ENCODE measurements around the gene POLR2J3. TPM values are rescaled to one million over a fixed set of nuclear protein-coding genes. Genes with fewer than 3 reads are reported as not detected.
A peak's percentile ranks its signal among the peaks of the same experiment; 100 is the strongest.
"Not testable (repeated sequence)": the region's sequence is repeated elsewhere in the genome, so short reads cannot be mapped to it uniquely, and the experiment has no call there.

Gene POLR2J3
- total and polyA plus RNA-seq, 4 donors, result 29.2 to 111 (median 52.3) TPM

GRCh38 chr7:102527822-102528793 is 44.3 kb downstream of the POLR2J3 start:
- WGBS (ENCODE audit: insufficient coverage), result no CpG with 5 or more reads among the region's 13 CpGs
- not testable (repeated sequence) for H3K4me3 ChIP-seq (ENCODE audit: low read depth, low read length); H3K36me3 ChIP-seq (ENCODE audit: control insufficient read depth, insufficient read depth, low read length); H3K27ac ChIP-seq (ENCODE audit: low read depth, low read length); DNase-seq (ENCODE audit: low read depth in 4 of 6, low spot score in 6 of 6); H3K9me3 ChIP-seq (ENCODE audit: control insufficient read depth, insufficient read depth, low read length); H3K27me3 ChIP-seq (ENCODE audit: control insufficient read depth, insufficient read depth, low read length); H3K4me1 ChIP-seq (ENCODE audit: control insufficient read depth, insufficient read depth, low read length)

GRCh38 chr7:102527182-102527581 is 45.2 kb downstream of the POLR2J3 start:
- not testable (repeated sequence) for DNase-seq (ENCODE audit: low read depth in 4 of 6, low spot score in 6 of 6); H3K36me3 ChIP-seq (ENCODE audit: control insufficient read depth, insufficient read depth, low read length); H3K27me3 ChIP-seq (ENCODE audit: control insufficient read depth, insufficient read depth, low read length); H3K9me3 ChIP-seq (ENCODE audit: control insufficient read depth, insufficient read depth, low read length); H3K4me1 ChIP-seq (ENCODE audit: control insufficient read depth, insufficient read depth, low read length); H3K27ac ChIP-seq (ENCODE audit: low read depth, low read length); H3K4me3 ChIP-seq (ENCODE audit: low read depth, low read length)
- no CpG with 5 or more reads among the region's 8 CpGs for WGBS (ENCODE audit: insufficient coverage)

- H3K4me1 ChIP-seq (ENCODE audit: control insufficient read depth, insufficient read depth, low read length); H3K4me3 ChIP-seq (ENCODE audit: low read depth, low read length); DNase-seq (ENCODE audit: low read depth in 4 of 6, low spot score in 6 of 6); H3K27me3 ChIP-seq (ENCODE audit: control insufficient read depth, insufficient read depth, low read length); H3K9me3 ChIP-seq (ENCODE audit: control insufficient read depth, insufficient read depth, low read length); H3K36me3 ChIP-seq (ENCODE audit: control insufficient read depth, insufficient read depth, low read length); H3K27ac ChIP-seq (ENCODE audit: low read depth, low read length): not testable (repeated sequence)
- WGBS (ENCODE audit: insufficient coverage), result no CpG with 5 or more reads among the region's 2 CpGs
Measured at GRCh38 chr7:102524803-102525202, 47.6 kb downstream of the POLR2J3 start.

DNA sequence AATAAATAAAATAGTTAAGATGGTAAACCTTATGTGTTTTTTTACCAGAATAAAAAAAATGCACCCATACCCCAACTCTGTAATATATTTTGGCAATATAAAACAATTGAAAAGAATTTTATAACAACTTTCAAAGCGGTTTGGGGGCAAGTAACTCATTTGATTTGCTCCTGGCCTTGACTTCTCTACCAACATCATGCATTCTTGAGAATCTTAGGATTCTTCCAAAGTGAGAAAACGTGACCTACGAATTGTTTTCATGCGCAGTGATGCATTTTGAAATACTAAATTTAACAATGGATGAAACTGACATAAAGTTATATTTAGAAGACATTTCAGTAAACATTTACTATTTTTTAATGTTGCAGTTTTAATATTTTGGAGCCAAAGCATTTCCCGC is 51.6 kb downstream of the POLR2J3 start:
- not testable (repeated sequence) for H3K27me3 ChIP-seq (ENCODE audit: control insufficient read depth, insufficient read depth, low read length); H3K9me3 ChIP-seq (ENCODE audit: control insufficient read depth, insufficient read depth, low read length); DNase-seq (ENCODE audit: low read depth in 4 of 6, low spot score in 6 of 6); H3K36me3 ChIP-seq (ENCODE audit: control insufficient read depth, insufficient read depth, low read length); H3K4me1 ChIP-seq (ENCODE audit: control insufficient read depth, insufficient read depth, low read length); H3K27ac ChIP-seq (ENCODE audit: low read depth, low read length); H3K4me3 ChIP-seq (ENCODE audit: low read depth, low read length)
- no CpG with 5 or more reads among the region's 5 CpGs for WGBS (ENCODE audit: insufficient coverage)

DNA sequence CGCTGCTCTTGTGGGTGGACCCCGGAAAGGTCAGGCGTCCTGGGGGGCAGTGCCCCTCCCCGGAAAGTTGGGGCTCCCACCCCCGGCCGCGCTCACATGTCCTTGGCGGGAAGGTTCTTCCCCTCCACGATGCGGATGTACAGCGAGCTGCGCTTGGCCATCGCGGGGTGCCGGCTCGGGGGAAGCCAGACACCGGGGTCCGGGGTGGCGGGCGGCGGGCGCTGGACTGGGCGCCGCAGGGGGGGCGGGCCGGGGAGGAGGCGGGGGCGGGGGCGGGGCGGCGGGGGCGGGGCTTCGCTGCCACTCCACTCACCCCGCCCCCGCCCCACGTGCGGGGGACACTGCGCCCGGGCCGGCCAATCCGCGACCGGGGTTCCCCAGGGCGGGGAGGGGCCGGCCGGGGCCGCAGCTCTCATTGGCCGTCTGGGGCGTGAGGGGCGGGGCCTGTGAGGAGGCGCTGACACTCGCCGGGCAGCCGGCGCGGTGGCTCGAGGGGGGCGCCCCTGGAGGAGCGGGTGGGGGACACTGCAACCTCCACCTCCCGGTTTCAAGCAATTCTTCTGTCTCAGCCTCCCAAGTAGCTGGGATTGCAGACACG is 54.7 kb downstream of the POLR2J3 start, which contains the start of gene RASA4B:
Gene RASA4B, minus strand, starts transcription at position 228 of the 598 bp plus-strand sequence. Its CDS starts 67 bp downstream, at position 161.
- not testable (repeated sequence) for H3K27ac ChIP-seq (ENCODE audit: low read depth, low read length); H3K27me3 ChIP-seq (ENCODE audit: control insufficient read depth, insufficient read depth, low read length); H3K4me1 ChIP-seq (ENCODE audit: control insufficient read depth, insufficient read depth, low read length); H3K9me3 ChIP-seq (ENCODE audit: control insufficient read depth, insufficient read depth, low read length); H3K36me3 ChIP-seq (ENCODE audit: control insufficient read depth, insufficient read depth, low read length)
- DNase-seq (ENCODE audit: low read depth in 4 of 6, low spot score in 6 of 6), result peak in 3 of 6 donors; percentile 7 to 47 (median 12)
- H3K4me3 ChIP-seq (ENCODE audit: low read depth, low read length), result peak within 1 kb of the TSS; percentile 26
- WGBS (ENCODE audit: insufficient coverage), result no CpG with 5 or more reads among the region's 61 CpGs

Other genes starting within 250 kb of the POLR2J3 start
- gene SPDYE6, start 216.1 kb downstream of the POLR2J3 start, total RNA-seq, result not detected
- 10 to 100 TPM in 1 of 2 donors, not detected in 1; 16.4 TPM for gene SPDYE6, start 216.1 kb downstream of the POLR2J3 start, polyA plus RNA-seq (ENCODE audit: insufficient read length in 2 of 2)
- gene PRKRIP1, start 176.2 kb downstream of the POLR2J3 start, total RNA-seq, result 10 to 100 TPM; 17.0 to 35.3 TPM
- 10 to 100 TPM; 47.0 to 57.8 TPM for gene PRKRIP1, start 176.2 kb downstream of the POLR2J3 start, polyA plus RNA-seq (ENCODE audit: insufficient read length in 2 of 2)
- gene ORAI2, start 139.0 kb downstream of the POLR2J3 start, total RNA-seq, result 10 to 100 TPM; 22.1 to 33.2 TPM
- gene ORAI2, start 139.0 kb downstream of the POLR2J3 start, polyA plus RNA-seq (ENCODE audit: insufficient read length in 2 of 2), result 10 to 100 TPM; 55.3 to 61.8 TPM
- gene ALKBH4, start 107.7 kb downstream of the POLR2J3 start, total RNA-seq, result 10 to 100 TPM in 1 of 2 donors, 1 to 10 TPM in 1; 9.6 to 17.4 TPM
- 10 to 100 TPM; 20.0 to 20.5 TPM for gene ALKBH4, start 107.7 kb downstream of the POLR2J3 start, polyA plus RNA-seq (ENCODE audit: insufficient read length in 2 of 2)
- gene LRWD1, start 107.6 kb downstream of the POLR2J3 start, total RNA-seq, result 10 to 100 TPM; 20.9 to 24.4 TPM
- 10 to 100 TPM; 42.3 to 48.6 TPM for gene LRWD1, start 107.6 kb downstream of the POLR2J3 start, polyA plus RNA-seq (ENCODE audit: insufficient read length in 2 of 2)
- gene POLR2J, start 93.7 kb downstream of the POLR2J3 start, total RNA-seq, result 10 to 100 TPM; 13.6 to 67.3 TPM
- gene POLR2J, start 93.7 kb downstream of the POLR2J3 start, polyA plus RNA-seq (ENCODE audit: insufficient read length in 2 of 2), result 10 to 100 TPM; 52.6 to 53.3 TPM
- 10 to 100 TPM; 11.1 to 12.5 TPM for gene RASA4B, start 54.8 kb downstream of the POLR2J3 start, total RNA-seq
- 10 to 100 TPM; 34.2 to 65.3 TPM for gene RASA4B, start 54.8 kb downstream of the POLR2J3 start, polyA plus RNA-seq (ENCODE audit: insufficient read length in 2 of 2)
- gene UPK3BL2, start 28.9 kb downstream of the POLR2J3 start, total RNA-seq, result 10 to 100 TPM in 1 of 2 donors, 1 to 10 TPM in 1; 6.0 to 10.4 TPM
- 10 to 100 TPM in 1 of 2 donors, 1 to 10 TPM in 1; 8.6 to 40.3 TPM for gene UPK3BL2, start 28.9 kb downstream of the POLR2J3 start, polyA plus RNA-seq (ENCODE audit: insufficient read length in 2 of 2)
- gene SPDYE2, start 21.4 kb downstream of the POLR2J3 start, total RNA-seq, result not detected
- 10 to 100 TPM in 1 of 2 donors, 1 to 10 TPM in 1; 3.7 to 20.4 TPM for gene SPDYE2, start 21.4 kb downstream of the POLR2J3 start, polyA plus RNA-seq (ENCODE audit: insufficient read length in 2 of 2)
- gene RASA4, start 44.2 kb upstream of the POLR2J3 start, total RNA-seq, result 10 to 100 TPM; 30.9 to 38.9 TPM
- 100 to 1,000 TPM in 1 of 2 donors, 10 to 100 TPM in 1; 74.5 to 131 TPM for gene RASA4, start 44.2 kb upstream of the POLR2J3 start, polyA plus RNA-seq (ENCODE audit: insufficient read length in 2 of 2)
- gene UPK3BL1, start 70.2 kb upstream of the POLR2J3 start, total RNA-seq, result 10 to 100 TPM; 20.5 to 21.7 TPM
- gene UPK3BL1, start 70.2 kb upstream of the POLR2J3 start, polyA plus RNA-seq (ENCODE audit: insufficient read length in 2 of 2), result 10 to 100 TPM; 11.3 to 19.2 TPM
- gene SPDYE2B, start 77.7 kb upstream of the POLR2J3 start, total RNA-seq, result not detected
- gene SPDYE2B, start 77.7 kb upstream of the POLR2J3 start, polyA plus RNA-seq (ENCODE audit: insufficient read length in 2 of 2), result 1 to 10 TPM in 1 of 2 donors, under 1 TPM in 1; 0.54 to 5.9 TPM
- 1 to 10 TPM; 4.1 to 6.0 TPM for gene POLR2J2, start 99.1 kb upstream of the POLR2J3 start, total RNA-seq
- gene POLR2J2, start 99.1 kb upstream of the POLR2J3 start, polyA plus RNA-seq (ENCODE audit: insufficient read length in 2 of 2), result 10 to 100 TPM in 1 of 2 donors, 1 to 10 TPM in 1; 2.2 to 11.5 TPM
- gene FAM185A, start 176.4 kb upstream of the POLR2J3 start, total RNA-seq, result 10 to 100 TPM; 14.4 to 14.8 TPM
- 10 to 100 TPM in 1 of 2 donors, 1 to 10 TPM in 1; 9.5 to 11.6 TPM for gene FAM185A, start 176.4 kb upstream of the POLR2J3 start, polyA plus RNA-seq (ENCODE audit: insufficient read length in 2 of 2)